Measurements from ENCODE around the gene TMEM175.

TMEM175 gene

DNA sequence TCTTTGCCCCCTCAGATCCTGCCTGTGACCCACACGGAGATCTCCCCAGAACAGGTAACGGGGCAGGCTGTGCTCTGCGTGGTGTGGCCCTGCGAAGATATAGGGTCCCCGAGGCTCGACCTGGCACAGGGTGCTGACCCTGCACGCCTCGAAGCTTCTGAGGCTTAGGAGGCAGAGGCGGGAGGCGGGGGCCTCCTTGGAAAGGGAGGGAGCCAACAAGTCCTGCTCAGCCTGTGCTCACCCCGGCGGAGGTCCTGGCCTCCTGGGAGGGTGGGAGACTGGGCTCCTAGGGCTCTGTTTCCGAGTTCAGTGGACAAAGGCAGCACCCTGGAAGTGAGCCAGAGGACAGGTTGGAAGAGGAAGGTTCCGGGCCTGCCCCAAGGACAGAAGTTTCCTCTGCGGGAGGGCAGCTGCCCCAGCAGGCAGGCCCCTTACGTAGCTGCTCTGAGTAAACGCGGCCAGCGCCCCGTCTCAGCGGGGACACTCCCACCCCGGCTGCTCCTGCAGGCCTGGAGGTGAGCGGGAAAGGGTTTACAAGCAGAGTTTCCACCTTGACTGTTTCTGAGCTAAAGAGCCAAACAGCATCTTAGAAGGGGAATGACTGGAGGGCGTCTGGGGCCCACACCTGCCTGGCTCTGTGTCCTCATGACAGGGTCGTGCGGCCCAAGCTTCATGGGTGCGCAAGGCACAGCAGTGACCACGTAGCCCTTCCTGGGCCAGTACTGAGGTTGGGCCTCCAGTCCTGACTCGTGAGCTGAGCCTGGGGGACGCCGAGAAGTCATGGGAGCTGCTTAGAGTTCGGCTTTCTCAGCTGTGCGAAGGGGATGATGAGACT, 16.1 kb downstream of the TMEM175 start:
- no peak for DNase-seq

DNA sequence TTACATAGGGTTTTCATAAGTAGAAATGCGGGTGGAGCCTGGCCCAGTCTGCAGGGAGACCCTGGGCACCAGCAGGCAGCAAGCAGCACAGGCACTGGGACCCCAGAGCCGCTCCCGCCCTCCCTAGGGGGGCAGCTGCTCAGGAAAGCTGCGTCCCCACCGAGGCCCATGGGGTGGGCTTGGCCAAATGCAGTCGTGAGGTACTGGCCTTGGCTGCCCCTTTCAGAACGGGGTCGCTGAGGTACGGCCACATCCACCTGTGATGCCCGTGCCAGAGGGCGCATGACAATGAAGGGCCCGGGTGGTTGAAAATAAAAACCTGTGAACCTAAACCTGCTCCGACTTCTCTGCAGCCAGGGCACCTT, 16.7 kb downstream of the TMEM175 start:
- no peak for DNase-seq

DNA sequence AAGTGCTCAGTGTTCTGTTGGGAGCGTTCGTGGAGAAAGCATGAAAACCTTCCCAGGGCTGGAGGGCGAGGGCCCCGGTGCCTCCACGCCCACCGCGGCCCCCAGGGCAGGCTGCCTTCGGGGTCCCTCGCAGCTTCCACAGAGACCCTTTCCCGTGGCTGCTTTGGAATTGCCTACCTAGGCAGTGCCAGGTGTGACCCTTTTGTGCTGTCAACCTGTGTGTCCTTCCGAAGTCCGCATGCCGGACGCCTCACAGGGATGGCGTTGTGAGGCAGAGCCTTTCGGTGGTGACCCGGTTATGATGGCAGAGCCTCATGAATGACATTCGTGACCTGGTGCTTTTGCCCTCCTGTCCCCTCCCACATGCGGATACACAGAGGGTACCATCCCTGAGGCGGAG, 17.4 kb downstream of the TMEM175 start:
- no peak for DNase-seq

DNA sequence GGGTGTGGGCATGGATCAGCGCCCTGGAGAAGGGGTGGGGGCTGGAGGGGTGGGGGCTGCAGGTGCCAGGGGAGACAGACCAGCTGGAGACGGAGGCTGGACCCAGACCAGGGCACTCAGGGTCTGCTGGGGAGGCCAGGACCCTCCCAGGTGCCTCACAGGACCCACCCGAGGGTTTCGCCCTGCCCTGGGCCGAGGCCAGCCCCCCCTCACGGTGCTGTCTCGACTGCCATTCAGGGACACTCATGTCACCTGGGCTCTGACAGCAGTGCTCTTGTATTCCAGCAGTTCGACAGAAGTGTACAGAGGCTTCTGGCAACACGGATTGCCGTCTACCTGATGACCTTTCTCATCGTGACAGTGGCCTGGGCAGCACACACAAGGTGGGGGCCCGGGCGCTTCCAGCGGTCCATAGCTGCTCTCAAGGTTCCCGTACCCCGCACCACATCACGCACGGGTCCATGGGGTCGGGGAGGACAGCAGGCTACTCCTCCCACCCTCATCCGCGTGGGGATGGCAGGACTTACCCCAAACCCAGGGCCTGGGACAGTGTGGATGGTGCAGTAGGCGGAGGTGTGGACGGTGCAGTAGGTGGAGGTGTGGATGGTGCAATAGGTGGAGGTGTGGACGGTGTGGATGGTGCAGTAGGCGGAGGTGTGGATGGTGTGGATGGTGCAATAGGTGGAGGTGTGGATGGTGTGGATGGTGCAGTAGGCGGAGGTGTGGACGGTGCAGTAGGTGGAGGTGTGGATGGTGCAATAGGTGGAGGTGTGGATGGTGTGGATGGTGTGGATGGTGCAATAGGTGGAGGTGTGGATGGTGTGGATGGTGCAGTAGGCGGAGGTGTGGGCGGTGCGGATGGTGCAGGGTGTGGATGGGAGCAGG, 18.1 kb downstream of the TMEM175 start:
- DNase-seq, result no peak

DNA sequence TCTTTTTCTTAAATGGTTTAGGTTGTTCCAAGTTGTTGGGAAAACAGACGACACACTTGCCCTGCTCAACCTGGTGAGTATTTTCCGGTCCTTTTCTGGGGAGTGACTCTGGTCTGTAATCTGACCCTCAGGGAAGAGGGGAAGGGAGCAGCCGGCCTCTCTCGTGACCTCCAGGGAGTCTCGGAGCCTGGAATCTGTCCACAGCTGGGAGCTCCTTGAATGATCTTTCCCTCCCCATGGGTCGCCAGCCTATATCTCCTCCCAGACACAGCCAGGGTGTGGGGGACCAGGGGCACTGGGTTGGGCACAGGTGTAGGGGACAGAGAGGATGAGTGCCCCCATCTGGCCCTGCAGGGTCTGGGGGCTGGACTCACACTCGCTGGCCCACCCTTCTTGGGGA, 18.9 kb downstream of the TMEM175 start:
- no peak for DNase-seq

DNA sequence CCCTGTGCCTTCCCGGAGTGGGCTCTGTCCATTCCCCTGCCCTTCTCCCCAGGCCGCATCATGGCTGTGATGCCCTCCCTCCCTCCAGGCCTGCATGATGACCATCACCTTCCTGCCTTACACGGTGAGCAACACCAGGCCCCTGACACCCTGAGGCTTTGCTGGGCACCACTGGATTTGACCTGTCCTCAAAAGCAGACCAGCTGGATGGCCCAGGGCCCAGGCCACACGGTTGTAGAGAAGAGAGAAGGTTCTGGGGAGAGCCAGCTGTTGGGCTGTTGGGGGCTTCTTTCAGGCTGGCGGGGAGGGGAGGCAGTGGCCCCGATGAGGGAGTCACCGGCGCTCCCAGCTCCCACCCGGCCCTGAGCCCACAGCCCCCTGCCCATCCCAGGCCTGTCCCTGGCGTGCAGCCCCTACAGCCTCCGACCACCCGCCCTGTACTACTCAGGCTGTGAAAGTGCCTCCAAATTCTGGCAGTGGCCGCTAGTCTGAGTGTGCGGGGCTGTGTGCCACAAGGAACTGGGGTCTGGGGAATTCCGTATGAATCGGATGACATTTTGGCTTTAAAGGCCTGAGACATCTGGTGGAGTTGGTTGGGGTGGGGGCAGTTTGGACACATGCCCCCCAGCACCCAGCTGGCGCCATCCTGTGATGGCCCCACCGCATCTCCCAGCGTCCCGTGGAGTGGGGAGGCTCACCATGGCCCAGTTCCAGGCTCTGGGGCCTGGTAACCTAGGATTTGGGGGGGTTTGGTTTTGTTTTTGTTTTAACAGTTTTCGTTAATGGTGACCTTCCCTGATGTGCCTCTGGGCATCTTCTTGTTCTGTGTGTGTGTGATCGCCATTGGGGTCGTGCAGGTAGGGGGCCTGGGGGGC, 19.6 kb downstream of the TMEM175 start:
- DNase-seq, result no peak

DNA sequence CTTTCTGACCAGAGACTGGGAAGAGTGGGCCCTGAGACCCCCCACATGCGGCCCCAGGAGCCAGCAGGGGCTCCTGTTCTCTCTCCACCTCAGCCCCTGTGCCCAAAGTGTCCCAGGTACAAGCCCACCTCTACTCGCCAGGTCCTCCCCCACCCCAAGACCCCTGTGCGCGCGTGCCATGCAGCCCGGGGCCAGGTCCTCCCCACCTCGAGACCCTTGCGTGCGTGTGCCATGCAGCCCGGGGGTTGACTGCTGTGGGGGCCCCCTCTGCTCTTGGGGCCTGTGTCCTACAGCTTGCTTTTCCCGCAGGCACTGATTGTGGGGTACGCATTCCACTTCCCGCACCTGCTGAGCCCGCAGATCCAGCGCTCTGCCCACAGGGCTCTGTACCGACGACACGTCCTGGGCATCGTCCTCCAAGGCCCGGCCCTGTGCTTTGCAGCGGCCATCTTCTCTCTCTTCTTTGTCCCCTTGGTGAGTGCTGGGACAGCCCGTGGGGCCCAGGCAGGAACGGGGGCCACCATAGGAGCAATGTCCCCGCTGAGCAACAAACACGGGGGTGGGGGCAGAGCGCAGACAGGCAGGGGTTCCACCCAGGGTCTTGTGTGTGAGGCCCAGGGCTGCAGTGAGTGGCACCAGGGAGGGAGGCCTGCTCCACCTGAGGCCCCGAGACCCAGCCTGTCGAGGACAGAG, 20.8 kb downstream of the TMEM175 start:
- no peak for DNase-seq

DNA sequence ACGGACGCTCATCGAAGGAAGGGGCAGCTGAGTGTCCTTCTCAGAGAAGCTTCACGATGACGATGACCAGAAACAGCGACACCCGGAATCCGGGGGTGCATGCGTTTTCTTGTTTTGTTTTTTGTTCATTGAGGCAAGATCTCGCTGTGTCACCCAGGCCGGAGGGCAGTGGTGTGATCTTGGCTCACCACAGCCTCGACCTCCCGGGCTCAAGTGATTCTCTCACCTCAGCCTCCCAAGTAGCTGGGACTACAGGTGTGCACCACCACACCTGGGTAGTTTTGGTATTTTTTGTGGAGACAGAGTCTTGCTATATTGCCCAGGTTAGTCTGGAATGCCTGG, 21.3 kb downstream of the TMEM175 start:
- no peak for DNase-seq

DNA sequence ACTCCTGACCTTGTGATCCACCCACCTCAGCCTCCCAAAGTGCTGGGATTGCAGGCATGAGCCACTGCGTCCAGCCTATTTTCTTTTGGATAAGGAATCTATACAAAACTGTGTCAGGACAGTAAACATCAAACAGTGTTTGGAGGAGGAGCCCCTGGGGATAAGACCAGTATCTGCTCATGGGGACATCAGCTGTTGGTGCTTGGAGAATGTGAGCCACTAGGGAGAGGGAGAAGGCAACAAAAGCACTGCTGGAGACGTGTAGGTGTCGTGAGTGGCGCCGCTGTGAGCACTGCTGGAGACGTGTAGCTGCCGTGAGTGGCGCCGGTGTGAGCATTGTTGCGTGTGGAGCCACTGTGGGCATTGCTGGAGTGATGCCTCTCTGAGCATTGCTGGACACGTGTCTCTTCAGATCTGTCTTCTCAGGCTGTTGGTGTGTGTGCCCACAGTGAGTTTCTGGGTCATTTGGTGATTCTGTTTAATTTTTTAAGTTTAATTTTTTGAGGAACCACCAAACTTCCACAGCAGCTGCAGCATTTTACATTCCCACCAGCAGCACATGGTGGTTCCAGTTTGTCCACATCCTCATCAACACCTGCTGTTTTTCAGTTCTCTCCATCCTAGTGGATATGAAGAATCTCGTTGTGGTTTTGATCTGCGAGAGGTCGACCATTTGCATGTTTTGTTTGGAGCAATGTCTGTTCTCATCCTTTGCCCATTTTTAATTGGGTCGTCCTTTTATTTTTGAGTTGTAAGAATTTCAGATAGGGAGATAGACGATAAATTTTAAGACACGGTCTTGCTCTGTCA, 22.2 kb downstream of the TMEM175 start:
- DNase-seq, result no peak

DNA sequence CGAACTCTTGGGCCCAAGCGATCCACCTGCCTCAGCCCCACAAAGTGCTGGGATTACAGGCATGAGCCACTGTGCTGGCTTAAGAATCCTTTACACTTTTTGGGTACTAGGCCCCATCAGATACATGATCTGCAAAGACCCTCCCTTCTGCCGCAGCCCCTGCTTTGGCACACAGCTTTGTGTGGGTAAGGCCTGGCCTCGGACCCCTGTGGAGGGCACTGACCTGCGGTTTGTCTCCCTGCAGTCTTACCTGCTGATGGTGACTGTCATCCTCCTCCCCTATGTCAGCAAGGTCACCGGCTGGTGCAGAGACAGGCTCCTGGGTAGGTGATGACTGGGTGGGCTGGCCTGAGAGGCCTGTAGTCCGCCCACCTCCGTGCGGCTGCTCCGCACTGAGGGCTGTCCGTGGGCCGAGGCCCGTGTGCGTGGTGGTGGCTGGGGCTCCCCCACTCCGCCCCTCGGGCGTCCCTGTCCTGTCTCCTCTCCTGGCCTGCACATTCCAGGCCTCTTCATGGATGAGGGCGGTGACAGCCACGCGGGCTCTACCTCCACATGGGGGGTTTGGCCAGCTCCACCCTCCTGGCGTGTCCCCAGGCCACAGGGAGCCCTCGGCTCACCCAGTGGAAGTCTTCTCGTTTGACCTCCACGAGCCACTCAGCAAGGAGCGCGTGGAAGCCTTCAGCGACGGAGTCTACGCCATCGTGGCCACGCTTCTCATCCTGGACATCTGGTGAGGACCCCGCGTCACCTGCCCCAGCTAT, 23.1 kb downstream of the TMEM175 start:
- no peak for DNase-seq

DNA sequence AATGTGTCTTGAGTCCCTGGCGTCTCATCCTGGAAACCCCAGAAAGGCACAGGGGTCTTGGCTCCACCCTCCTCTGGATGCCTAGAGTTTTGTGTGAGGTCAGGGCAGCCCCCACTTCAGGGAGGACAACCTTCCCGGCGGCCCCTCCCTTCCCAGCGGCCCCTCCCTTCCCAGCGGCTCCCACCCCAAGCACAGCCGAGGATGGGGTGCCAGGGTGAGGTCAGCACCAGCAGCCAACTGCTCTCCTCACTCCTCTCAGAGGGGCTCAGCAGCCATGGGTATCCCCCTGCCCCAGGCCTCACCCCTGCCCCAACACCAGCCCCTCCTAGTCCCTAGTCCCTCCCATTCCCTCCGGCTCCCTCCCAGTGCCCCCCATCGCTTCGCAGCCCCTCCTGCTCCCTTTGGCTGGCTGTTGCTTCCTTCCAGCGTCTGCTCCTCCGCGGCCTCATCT, 23.7 kb downstream of the TMEM175 start:
- no peak for DNase-seq

DNA sequence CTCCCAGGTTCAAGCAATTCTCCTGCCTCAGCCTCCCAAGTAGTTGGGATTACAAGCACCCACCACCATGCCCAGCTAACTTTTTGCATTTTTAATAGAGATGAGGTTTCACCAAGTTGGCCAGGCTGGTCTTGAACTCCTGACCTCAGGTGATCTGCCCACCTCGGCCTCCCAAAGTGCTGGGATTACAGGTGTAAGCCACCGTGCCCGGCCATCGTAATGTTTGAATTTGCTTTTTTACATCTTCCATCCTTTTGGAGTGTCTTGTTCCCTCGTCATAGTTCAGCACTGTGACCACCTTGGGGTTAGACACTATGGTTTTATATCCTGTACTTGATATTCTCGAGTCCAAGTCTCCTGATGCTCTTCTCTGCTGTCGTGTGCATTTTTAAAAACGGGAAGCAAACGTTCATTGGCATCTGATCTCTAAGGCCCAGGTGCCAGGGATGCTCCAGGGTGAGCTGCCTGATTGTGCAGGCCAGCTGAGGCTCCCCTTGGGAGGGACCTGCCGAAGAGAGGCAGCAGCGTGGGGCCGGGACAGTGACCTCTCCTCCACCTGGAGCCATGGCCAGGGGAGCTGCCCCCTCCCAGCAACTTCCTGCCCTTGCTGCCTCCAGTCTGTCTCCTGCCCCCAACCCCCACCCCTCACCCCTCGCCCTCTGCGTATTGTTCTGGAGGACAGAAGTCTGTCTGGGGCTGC, 24.4 kb downstream of the TMEM175 start:
- no peak for DNase-seq

DNA sequence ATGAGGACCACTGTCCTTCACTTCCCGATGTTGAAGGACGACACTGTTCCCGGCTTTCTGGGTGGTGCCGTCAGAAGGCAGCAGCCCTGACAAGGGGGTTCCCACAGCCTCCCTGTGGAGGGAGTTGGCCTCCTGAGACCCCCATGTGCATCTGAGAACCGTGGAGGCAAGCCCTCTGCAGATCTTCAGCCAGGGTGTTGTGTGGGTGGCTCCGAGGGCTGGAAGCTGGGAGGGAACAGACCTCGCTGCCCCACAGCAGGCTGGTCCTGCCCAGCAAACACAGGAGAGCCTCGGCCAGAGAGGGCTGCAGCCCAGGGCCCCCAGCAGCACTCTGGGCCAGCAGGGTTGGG, 24.9 kb downstream of the TMEM175 start:
- no peak for DNase-seq

DNA sequence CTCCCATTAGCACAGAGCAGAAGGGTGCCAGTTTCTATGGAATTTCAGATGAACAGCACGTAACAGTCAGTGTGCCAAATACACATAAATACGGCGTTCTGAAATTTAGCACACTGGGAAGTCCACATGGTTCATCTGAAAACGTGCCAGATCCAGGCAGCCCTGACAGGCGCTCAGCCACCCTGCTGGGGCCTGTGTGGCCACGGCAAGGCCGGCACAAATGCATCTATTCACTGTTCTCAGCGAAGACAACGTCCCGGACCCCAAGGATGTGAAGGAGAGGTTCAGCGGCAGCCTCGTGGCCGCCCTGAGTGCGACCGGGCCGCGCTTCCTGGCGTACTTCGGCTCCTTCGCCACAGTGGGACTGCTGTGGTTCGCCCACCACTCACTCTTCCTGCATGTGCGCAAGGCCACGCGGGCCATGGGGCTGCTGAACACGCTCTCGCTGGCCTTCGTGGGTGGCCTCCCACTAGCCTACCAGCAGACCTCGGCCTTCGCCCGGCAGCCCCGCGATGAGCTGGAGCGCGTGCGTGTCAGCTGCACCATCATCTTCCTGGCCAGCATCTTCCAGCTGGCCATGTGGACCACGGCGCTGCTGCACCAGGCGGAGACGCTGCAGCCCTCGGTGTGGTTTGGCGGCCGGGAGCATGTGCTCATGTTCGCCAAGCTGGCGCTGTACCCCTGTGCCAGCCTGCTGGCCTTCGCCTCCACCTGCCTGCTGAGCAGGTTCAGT, 25.5 kb downstream of the TMEM175 start:
- no peak for DNase-seq

DNA sequence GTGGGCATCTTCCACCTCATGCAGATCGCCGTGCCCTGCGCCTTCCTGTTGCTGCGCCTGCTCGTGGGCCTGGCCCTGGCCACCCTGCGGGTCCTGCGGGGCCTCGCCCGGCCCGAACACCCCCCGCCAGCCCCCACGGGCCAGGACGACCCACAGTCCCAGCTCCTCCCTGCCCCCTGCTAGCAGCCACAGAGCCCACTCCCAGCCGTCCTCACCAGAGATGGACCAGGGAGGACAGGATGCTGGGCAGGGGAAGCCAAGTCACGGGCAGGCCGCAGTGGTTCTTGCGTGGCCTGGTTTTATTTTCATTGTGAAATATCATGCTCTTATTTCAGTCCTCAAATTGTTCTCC, 26.0 kb downstream of the TMEM175 start:
- DNase-seq, result no peak

DNA sequence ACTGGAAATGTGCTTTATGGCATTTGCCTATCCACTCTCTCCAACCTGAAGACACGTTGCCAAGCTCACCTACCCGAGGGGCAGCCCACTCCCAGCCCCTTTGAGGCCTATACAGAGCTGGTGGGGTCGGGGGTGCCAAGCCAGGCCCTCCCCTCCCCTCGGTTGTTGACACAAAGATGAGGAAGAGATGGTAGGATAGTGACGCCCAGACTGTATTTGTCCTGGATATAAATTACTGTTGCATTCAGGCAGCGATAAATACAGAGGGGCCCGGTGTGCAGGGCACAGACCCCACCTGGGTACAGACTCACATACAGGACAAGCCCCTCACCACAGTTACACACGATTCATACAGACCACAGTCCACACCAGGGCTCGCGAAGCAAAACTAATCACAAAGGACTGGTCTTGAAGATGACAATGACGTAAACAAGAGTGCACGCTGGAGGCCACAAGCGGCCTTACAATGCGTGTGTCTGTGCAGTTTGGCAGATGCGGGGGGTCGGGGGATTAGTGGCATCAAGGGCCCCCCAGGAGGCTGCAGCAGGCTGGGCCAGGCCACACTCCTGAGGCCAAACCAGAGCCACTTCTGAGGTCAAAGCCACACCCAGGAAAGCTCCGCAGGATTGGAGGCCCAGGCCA, 26.6 kb downstream of the TMEM175 start:
- no peak for DNase-seq

DNA sequence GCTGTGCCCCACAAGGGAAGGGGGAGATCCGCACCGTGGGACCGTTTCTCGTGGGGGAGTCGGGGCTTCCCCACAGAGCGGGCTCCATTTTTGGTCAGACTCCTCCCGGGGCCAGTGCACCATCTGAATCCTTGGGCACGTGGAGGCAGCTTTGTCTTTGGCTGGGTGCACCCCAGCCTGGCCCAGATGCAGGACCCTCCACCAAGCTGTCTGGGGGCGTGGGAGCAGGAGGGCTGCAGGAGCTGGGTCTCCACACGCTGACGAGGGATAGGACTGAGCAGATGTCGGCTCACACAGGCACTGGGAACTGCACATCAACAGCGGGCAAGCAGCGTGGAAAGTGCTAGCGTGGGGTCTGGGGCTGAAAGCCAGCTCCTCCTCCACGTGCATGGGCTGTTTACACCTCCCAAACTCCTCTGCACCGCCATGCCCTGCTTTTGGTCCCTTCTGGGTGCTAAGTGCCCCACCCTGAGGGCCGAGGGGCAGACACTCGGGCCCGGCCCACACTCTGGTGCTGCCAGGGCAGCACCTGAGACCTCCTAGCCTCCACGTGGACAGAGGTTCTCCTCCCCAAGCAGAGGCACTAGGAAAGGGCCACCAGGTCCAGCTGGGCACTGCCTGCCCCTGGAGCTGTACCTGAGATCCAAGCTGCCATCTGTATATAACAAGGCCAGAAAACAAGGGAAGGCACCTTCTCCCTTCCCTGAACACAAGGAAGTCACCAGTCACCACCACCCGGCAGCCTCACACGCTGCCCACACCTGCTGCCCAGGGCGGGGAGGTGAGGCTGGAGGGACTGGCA, 27.3 kb downstream of the TMEM175 start:
- no peak for DNase-seq

DNA sequence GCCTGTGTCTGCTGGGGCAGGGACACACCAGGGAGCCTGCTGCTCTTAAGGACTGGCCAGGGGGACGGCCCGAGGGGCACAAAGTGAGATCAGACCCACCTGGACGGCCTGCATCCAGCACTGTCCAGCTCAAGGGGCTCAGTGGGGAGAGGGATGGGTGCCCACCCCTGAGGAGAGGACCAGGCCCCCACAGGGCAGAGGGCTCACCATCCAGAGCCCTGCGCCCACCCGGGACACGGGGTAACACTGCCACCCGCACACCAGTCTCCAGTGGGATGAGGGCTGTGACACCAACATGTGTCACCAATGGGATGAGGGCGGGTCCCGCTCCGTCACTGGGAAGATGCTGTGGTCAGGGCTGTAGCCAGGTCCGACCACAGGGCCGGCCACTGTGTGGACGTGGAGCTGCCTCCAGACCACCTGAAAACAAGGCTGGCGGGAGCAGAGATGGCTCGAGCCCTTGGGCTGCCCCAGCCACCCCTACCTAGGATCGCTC, 27.9 kb downstream of the TMEM175 start:
- DNase-seq, result no peak
